Right lung (tissue), 10 donors: Measurements from ENCODE around the gene CCDC152. TPM values are rescaled to one million over a fixed set of nuclear protein-coding genes. Genes with fewer than 3 reads are reported as not detected.
A peak's percentile ranks its signal among the peaks of the same experiment; 100 is the strongest.
"Not testable (repeated sequence)": the region's sequence is repeated elsewhere in the genome, so short reads cannot be mapped to it uniquely, and the experiment has no call there.

Experiments used
- DNase-seq, 2 donors: peaks; one replicate each; pipeline ENCODE4 v3.0.0-alpha.2; 2013
- long read RNA-seq, 8 donors: transcript quantifications; one replicate each; lab custom pipeline, GENCODE V29; 2026
- polyA plus RNA-seq, 5 donors: library from polyadenylated mRNA; unstranded; fragments of 120-200 nt; gene quantifications; one replicate each; pipeline versions ENCODE4 v1.2.1 to v1.2.3, GENCODE V29; 2013; ENCODE audit warnings: inconsistent platforms in 1 of 5, low replicate concordance in 1 of 5; ENCODE audit not compliant: insufficient read length in 5 of 5, insufficient read depth in 1 of 5

CCDC152 gene, protein sequence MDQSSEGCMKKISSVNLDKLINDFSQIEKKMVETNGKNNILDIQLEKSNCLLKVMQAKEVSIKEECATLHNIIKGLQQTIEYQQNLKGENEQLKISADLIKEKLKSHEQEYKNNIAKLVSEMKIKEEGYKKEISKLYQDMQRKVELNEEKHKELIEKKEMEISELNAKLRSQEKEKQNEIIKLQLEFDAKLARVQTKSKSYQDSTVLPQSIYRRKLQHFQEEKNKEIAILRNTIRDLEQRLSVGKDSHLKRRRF
- 10 to 100 TPM; 10.8 to 28.4 (median 21.3) TPM for polyA plus RNA-seq
- long read RNA-seq, donor 1, partial matches to known transcripts, result 3,052 of 3,112 reads
- long read RNA-seq, donor 1, other reads (novel, unspliced or antisense), result 58 of 3,112 reads
- long read RNA-seq, donor 2, partial matches to known transcripts, result 1,092 of 1,103 reads
- long read RNA-seq, donor 2, other reads (novel, unspliced or antisense), result 9 of 1,103 reads
- long read RNA-seq, donor 3, partial matches to known transcripts, result 7 of 7 reads
- long read RNA-seq, donor 3, other reads (novel, unspliced or antisense), result 0 of 7 reads
- long read RNA-seq, donor 4, partial matches to known transcripts, result 0 of 1 reads
- long read RNA-seq, donor 4, other reads (novel, unspliced or antisense), result 0 of 1 reads
- long read RNA-seq, donor 5, partial matches to known transcripts, result 319 of 755 reads
- long read RNA-seq, donor 5, other reads (novel, unspliced or antisense), result 433 of 755 reads
- long read RNA-seq, donor 6, partial matches to known transcripts, result 119 of 388 reads
- long read RNA-seq, donor 6, other reads (novel, unspliced or antisense), result 268 of 388 reads
- long read RNA-seq, donor 7, partial matches to known transcripts, result 393 of 415 reads
- long read RNA-seq, donor 7, other reads (novel, unspliced or antisense), result 20 of 415 reads
- long read RNA-seq, donor 8, partial matches to known transcripts, result 82 of 212 reads
- long read RNA-seq, donor 8, other reads (novel, unspliced or antisense), result 130 of 212 reads

- peak; percentile 7 to 14 for DNase-seq
Measured at GRCh38 chr5:42756606-42757601, at the start of gene CCDC152. TSS of gene CCDC152 (plus strand) at chr5:42756818. CDS start at chr5:42759122, 2,304 bp downstream.

GRCh38 chr5:42715785-42716184, 40.8 kb upstream of the CCDC152 start:
- DNase-seq, result no peak

DNA sequence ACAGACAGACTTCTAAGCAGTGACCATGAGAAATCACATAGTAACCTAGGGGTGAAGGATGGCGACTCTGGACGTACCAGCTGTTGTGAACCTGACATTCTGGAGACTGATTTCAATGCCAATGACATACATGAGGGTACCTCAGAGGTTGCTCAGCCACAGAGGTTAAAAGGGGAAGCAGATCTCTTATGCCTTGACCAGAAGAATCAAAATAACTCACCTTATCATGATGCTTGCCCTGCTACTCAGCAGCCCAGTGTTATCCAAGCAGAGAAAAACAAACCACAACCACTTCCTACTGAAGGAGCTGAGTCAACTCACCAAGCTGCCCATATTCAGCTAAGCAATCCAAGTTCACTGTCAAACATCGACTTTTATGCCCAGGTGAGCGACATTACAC, 38.0 kb upstream of the CCDC152 start:
- DNase-seq, result no peak

DNA sequence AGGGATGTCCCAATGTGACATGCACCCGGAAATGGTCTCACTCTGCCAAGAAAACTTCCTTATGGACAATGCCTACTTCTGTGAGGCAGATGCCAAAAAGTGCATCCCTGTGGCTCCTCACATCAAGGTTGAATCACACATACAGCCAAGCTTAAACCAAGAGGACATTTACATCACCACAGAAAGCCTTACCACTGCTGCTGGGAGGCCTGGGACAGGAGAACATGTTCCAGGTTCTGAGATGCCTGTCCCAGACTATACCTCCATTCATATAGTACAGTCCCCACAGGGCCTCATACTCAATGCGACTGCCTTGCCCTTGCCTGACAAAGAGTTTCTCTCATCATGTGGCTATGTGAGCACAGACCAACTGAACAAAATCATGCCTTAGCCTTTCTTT, 37.6 kb upstream of the CCDC152 start:
- DNase-seq, result no peak

DNA sequence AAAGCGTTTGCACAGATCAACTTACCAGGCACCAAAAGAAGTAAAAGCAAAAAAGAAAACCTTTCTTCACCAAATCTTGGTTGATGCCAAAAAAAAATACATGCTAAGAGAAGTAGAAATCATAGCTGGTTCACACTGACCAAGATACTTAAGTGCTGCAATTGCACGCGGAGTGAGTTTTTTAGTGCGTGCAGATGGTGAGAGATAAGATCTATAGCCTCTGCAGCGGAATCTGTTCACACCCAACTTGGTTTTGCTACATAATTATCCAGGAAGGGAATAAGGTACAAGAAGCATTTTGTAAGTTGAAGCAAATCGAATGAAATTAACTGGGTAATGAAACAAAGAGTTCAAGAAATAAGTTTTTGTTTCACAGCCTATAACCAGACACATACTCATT, 36.4 kb upstream of the CCDC152 start:
- no peak for DNase-seq

- no peak for DNase-seq
Measured at GRCh38 chr5:42721484-42721883, 35.1 kb upstream of the CCDC152 start.

DNA sequence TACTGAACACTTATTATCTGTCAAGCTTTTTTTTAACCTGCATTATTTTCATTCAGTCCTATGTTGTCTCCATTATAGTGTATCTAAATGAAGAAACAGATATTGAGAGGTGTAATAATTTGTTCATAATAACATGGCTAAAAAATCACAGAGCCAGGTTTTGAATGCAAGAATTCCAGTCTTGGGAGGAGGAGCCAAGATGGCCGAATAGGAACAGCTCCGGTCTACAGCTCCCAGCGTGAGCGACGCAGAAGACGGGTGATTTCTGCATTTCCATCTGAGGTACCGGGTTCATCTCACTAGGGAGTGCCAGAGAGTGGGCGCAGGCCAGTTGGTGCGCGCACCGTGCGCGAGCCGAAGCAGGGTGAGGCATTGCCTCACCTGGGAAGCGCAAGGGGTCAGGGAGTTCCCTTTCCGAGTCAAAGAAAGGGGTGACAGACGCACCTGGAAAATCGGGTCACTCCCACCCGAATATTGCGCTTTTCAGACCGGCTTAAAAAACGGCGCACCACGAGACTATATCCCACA, 22.0 kb upstream of the CCDC152 start:
- DNase-seq, result not testable (repeated sequence)

- no peak for DNase-seq
Measured at GRCh38 chr5:42740920-42741319, 15.7 kb upstream of the CCDC152 start.

DNA sequence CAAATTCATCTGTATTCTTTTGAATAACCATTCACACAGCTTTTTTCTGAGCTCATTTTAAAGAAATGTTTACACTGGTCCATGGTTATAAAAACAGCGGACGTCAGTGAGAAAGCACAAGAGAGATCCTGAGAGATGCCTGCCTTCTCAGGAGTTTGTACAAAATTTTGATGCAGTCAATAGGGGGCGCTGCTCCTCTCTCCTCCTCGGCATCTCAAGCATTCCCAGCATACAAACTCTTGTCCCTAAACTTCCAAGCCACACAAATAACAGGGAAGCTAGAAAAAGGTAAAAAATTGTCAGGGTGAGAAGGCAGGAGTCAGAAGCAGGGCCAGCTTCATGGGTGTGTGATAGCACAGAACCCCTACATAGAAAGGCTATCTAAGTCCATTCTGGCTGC, 11.2 kb upstream of the CCDC152 start:
- DNase-seq, result no peak

DNA sequence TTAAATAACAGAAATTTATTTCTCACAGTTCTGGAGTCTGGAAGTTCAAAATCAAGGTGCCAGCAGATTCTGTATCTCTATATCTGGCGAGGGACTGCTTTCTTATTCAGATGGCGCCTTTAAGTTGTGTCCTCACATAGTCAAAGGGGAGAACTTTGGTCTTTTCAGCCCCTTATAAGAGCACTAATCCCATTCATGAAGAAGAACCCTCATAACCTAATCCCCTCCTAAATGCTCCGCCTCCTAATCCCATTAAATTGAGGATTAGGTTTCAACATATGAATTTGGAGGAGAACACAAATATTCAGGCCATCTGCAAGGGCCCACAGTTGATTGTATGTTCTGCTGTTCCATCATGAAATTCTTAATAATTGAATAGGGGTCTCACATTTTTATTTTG, 10.8 kb upstream of the CCDC152 start:
- no peak for DNase-seq

- no peak for DNase-seq
Measured at GRCh38 chr5:42749020-42749419, 7.6 kb upstream of the CCDC152 start.

GRCh38 chr5:42750507-42750906, 6.1 kb upstream of the CCDC152 start:
- DNase-seq, result no peak

DNA sequence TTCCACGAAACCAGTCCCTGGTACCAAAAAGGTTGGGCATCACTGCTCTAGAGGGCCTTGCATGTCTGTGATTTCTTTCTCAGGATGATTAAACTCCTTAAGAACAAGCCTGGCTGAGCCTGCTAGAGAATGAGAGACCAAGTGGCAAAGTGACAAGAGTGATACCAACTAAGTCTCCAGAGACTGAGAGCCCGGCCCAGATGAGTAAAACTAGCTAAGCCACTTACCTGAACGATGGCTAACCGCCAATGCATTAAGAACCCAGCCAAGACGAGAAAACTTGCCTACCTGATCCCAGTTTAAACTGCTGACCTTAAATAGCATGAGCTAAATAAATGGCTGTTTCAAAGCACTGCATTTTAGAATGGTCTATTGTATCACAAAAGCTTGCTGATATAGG, 5.6 kb upstream of the CCDC152 start:
- no peak for DNase-seq

DNA sequence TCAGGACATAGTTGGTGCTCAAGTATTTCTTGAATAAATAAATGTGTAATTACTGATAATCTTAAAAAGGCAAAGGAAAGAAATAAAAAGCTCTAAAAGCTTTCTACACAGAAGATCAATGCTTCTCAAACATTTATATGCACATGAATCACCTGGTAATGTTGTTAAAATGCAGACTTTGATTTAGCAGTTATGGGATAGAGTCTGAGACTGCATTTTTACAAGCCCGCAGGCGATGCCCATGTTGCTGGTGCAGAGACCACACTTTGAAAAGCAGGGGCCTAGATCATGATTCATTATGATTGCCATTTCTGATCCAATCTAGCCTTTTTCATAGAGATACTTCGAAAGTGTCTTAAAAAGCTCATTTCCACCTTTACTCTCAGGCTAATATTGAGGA, 3.5 kb upstream of the CCDC152 start:
- DNase-seq, result no peak

- DNase-seq, result no peak
Measured at GRCh38 chr5:42759456-42759855, 2.8 kb downstream of the CCDC152 start.

- DNase-seq, result no peak
Measured at GRCh38 chr5:42760426-42760825, 3.8 kb downstream of the CCDC152 start.

DNA sequence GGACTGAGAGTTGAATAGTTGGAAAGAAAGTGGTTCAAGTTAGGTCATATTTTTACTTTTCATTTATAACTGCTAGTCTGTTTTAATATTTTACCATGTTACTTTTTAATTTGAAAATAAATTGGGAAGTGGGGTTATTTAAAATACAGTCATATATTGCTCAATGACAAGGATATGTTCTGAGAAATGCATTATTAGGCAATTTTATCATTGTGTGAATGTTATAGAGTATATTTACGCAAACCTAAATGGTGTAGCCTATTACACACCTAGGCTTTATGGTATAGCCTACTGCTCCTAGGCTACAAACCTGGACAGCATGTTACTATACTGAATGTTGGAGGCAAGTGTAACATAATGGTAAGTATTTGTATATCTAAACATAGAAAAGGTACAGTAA, 5.2 kb downstream of the CCDC152 start:
- no peak for DNase-seq

DNA sequence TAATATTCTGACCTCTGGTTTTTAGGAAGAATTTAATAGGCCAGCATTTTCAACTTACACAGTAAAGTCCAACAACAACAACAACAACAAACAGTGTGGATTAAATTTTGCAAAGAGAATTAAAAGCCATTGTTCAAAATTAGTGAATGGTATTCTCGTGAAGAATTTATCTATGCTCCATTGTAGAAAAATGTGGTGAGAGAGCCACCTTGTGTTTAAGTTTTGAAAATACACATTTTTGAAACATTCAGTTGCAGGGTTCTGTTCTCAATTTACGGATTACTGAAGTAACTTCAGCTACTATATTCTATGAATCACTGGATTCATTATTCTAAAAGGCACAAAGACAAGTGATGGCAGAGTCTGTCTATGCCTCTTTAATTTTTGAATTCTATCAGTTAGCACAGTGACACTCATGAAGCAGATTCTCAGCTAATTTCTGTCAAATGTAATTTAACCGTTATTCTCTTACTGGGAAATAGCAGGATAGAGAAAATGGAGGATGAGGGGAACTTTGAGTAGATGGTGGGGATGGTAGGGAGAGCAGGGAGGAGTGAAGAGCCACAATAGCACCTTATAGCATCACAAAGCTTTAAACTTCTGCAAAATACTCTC, 11.0 kb downstream of the CCDC152 start:
- peak; percentile 10 to 27 for DNase-seq

GRCh38 chr5:42768106-42768504, 11.5 kb downstream of the CCDC152 start:
- DNase-seq, result no peak

GRCh38 chr5:42770003-42770402, 13.4 kb downstream of the CCDC152 start:
- DNase-seq, result no peak
